HepG2 (cell line): ENCODE measurements around the gene MEGF11. TPM values are rescaled to one million over a fixed set of nuclear protein-coding genes. Genes with fewer than 3 reads are reported as not detected.

Experiments
- AGO2 ChIP-seq: fragments of 200-400 bp; formaldehyde crosslinking; optimal IDR thresholded peaks from 2 replicates; pipeline ENCODE3; 2017; ENCODE audit warnings: mild to moderate bottlenecking, low read depth, low read length, moderate library complexity
- FOXA3 ChIP-seq: IDR thresholded peaks from 2 replicates; pipeline ENCODE4 v1.6.1; 2016; ENCODE audit warnings: missing genetic modification reagents, missing compliant biosample characterization
- FOXC1 ChIP-seq: sonication (generic); formaldehyde crosslinking; IDR thresholded peaks from 2 replicates; pipeline ENCODE4 v1.8.0; 2022; ENCODE audit warnings: mild to moderate bottlenecking, missing genetic modification reagents, borderline replicate concordance
- HES4 ChIP-seq: sonication (generic); formaldehyde crosslinking; IDR thresholded peaks from 2 replicates; pipeline ENCODE4 v1.9.0; 2021; ENCODE audit warnings: mild to moderate bottlenecking, missing genetic modification reagents, borderline replicate concordance
- NFE2L1 ChIP-seq: sonication (generic); formaldehyde crosslinking; IDR thresholded peaks from 2 replicates; pipeline ENCODE4 v1.4.0; 2020; ENCODE audit warnings: missing genetic modification reagents, mild to moderate bottlenecking, borderline replicate concordance
- POLR2AphosphoS5 ChIP-seq: IDR thresholded peaks from 2 replicates; pipeline ENCODE4 v1.6.1; 2012; ENCODE audit warnings: low read depth, low read length
- RBM39 ChIP-seq: fragments of 200-400 bp; formaldehyde crosslinking; IDR thresholded peaks from one replicate; pipeline ENCODE4 v1.6.1; 2018; ENCODE audit warnings: antibody characterized with exemption, mild to moderate bottlenecking, low read depth, low read length; ENCODE audit not compliant: poor library complexity, severe bottlenecking
- SAFB2 ChIP-seq: sonication (generic); formaldehyde crosslinking; IDR thresholded peaks from 2 replicates; pipeline ENCODE4 v1.5.1; 2020; ENCODE audit warnings: missing genetic modification reagents, low read depth, mild to moderate bottlenecking, borderline replicate concordance
- SOX6 ChIP-seq, 2 experiments: fragments of 450-650 bp in 1 of 2; sonication (generic) in 1 of 2; formaldehyde crosslinking in 1 of 2; IDR thresholded peaks; 2 replicates each; pipeline versions ENCODE4 v1.4.0 to v1.6.1; 2017 to 2020; ENCODE audit warnings: antibody characterized with exemption in 1 of 2, mild to moderate bottlenecking in 1 of 2, missing genetic modification reagents in 1 of 2
- TAF15 ChIP-seq: fragments of 200-400 bp; formaldehyde crosslinking; IDR thresholded peaks from one replicate; pipeline ENCODE4 v1.6.1; 2018; ENCODE audit warnings: mild to moderate bottlenecking, low read depth, low read length; ENCODE audit not compliant: poor library complexity, severe bottlenecking
- TBX3 ChIP-seq: fragments of 450-650 bp; IDR thresholded peaks from 2 replicates; pipeline ENCODE4 v1.6.1; 2017; ENCODE audit warnings: antibody characterized with exemption, mild to moderate bottlenecking, inconsistent platforms, borderline replicate concordance
- TGIF2 ChIP-seq: IDR thresholded peaks from 2 replicates; pipeline ENCODE4 v1.6.1; 2016; ENCODE audit warnings: control low read depth, missing compliant biosample characterization
- ZFAT ChIP-seq: sonication (generic); formaldehyde crosslinking; conservative IDR thresholded peaks from 2 replicates; pipeline ENCODE4 v1.8.1; 2023; ENCODE audit warnings: missing genetic modification reagents, inconsistent platforms
- ZNF251 ChIP-seq: sonication (generic); formaldehyde crosslinking; IDR thresholded peaks from 2 replicates; pipeline ENCODE4 v1.9.0; 2021; ENCODE audit warnings: mild to moderate bottlenecking, missing genetic modification reagents
- ZSCAN21 ChIP-seq: sonication (generic); formaldehyde crosslinking; IDR thresholded peaks from 2 replicates; pipeline ENCODE4 v1.8.0; 2022; ENCODE audit warnings: mild to moderate bottlenecking, missing genetic modification reagents, moderate library complexity, borderline replicate concordance
- polyA plus RNA-seq, 8 experiments: library from polyadenylated mRNA; depleted of rRNA in 3 of 8; stranded (reverse) in 7 of 8; unstranded in 1 of 8; fragments of >200 nt; fragmentation: Illumina TruSeq in 4 of 8; extraction: Trizol in 4 of 8; gene quantifications; 2 replicates each; pipeline versions ENCODE4 v1.2.1 to v1.2.3, GENCODE V29; 2011 to 2016; ENCODE audit warnings: low read depth in 4 of 8, missing spikeins in 1 of 8, mixed read lengths in 1 of 8; ENCODE audit not compliant: insufficient read depth in 1 of 8
- total RNA-seq, 5 experiments: library from RNA; depleted of rRNA; stranded (reverse); fragments of >200 nt; fragmentation: Illumina TruSeq; extraction: Trizol; gene quantifications; 2 replicates each; pipeline ENCODE4 v1.2.3, GENCODE V29; 2016; ENCODE audit warnings: low read depth in 1 of 5
- TF ChIP-seq, protein P1 (sequence below): sonication (generic); formaldehyde crosslinking; IDR thresholded peaks from 2 replicates; pipeline ENCODE4 v1.4.0; 2020; ENCODE audit warnings: missing genetic modification reagents
- TF ChIP-seq, protein P2 (sequence below): sonication (generic); formaldehyde crosslinking; IDR thresholded peaks from 2 replicates; pipeline ENCODE4 v1.4.0; 2020; ENCODE audit warnings: mild to moderate bottlenecking, missing genetic modification reagents
- TF ChIP-seq, protein P3 (sequence below): sonication (generic); formaldehyde crosslinking; IDR thresholded peaks from 2 replicates; pipeline ENCODE4 v1.8.0; 2022; ENCODE audit warnings: missing genetic modification reagents, low read depth, mild to moderate bottlenecking, borderline replicate concordance
- TF ChIP-seq, protein P4 (sequence below): sonication (generic); formaldehyde crosslinking; IDR thresholded peaks from 2 replicates; pipeline ENCODE4 v1.8.1; 2023; ENCODE audit warnings: missing genetic modification reagents, inconsistent platforms, borderline replicate concordance
- TF ChIP-seq, protein P5 (sequence below): sonication (generic); formaldehyde crosslinking; IDR thresholded peaks from 2 replicates; pipeline ENCODE4 v1.4.0; 2020; ENCODE audit warnings: missing genetic modification reagents

Gene MEGF11
- total and polyA plus RNA-seq, 2 of the 13 experiments (the other 11 are each of a cell fraction or from before 2014, with no cell fraction given) = not detected

DNA sequence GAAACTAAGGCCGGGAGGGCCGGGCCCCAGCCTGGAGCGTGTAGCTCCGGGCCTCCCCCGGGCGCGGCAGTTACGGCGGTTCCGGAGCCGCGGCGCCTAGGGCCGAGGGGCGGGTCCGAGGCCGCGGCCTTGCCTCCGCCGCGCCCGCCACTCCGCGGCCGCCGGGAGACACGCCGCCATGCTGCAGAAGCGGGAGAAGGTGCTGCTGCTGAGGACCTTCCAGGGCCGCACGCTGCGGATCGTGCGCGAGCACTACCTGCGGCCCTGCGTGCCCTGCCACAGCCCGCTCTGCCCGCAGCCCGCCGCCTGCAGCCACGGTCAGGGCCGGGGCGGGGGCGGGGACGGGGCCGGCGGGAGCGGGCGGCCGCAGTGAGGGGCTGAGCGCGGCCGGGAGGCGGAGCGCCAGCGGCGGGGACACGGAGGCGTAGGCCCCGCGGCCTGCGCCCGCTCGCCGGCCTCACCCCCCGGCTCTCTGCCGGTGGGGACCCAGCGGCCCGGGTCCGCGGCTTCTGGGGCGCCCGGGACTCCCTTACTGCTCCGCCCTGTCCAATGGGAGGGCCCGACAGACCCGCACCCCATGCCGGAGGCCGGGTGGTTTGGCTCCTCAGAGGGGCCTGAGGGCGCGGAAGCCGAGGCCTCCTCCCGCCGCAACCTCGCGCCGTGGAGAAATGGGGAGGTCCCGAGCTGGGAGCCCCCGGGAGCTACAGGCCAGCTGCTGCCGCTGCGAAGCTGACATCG lies 40.0 kb upstream of the MEGF11 start, which contains the start of gene DIS3L (continued):
- TF ChIP-seq, protein P1, sequence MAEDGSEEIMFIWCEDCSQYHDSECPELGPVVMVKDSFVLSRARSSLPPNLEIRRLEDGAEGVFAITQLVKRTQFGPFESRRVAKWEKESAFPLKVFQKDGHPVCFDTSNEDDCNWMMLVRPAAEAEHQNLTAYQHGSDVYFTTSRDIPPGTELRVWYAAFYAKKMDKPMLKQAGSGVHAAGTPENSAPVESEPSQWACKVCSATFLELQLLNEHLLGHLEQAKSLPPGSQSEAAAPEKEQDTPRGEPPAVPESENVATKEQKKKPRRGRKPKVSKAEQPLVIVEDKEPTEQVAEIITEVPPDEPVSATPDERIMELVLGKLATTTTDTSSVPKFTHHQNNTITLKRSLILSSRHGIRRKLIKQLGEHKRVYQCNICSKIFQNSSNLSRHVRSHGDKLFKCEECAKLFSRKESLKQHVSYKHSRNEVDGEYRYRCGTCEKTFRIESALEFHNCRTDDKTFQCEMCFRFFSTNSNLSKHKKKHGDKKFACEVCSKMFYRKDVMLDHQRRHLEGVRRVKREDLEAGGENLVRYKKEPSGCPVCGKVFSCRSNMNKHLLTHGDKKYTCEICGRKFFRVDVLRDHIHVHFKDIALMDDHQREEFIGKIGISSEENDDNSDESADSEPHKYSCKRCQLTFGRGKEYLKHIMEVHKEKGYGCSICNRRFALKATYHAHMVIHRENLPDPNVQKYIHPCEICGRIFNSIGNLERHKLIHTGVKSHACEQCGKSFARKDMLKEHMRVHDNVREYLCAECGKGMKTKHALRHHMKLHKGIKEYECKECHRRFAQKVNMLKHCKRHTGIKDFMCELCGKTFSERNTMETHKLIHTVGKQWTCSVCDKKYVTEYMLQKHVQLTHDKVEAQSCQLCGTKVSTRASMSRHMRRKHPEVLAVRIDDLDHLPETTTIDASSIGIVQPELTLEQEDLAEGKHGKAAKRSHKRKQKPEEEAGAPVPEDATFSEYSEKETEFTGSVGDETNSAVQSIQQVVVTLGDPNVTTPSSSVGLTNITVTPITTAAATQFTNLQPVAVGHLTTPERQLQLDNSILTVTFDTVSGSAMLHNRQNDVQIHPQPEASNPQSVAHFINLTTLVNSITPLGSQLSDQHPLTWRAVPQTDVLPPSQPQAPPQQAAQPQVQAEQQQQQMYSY (CRISPR knock-in tag) = peak; percentile 64; the same call in 1 of the 2 replicates
- peak; percentile 82 for TF ChIP-seq AGO2
- TF ChIP-seq ZNF251 = no peak
- TF ChIP-seq SOX6 (IDR thresholded peaks at IDR 0.05) = no peak
- no peak for TF ChIP-seq SOX6 (CRISPR knock-in tag; IDR thresholded peaks at IDR 0.05)
- 0 out of 2 replicates have a peak, but pooled peaks have one; percentile 26 for TF ChIP-seq SAFB2
- TF ChIP-seq TBX3 = no peak
- TF ChIP-seq, protein P2, sequence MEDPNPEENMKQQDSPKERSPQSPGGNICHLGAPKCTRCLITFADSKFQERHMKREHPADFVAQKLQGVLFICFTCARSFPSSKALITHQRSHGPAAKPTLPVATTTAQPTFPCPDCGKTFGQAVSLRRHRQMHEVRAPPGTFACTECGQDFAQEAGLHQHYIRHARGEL (CRISPR knock-in tag) = no peak
- TF ChIP-seq, protein P3, sequence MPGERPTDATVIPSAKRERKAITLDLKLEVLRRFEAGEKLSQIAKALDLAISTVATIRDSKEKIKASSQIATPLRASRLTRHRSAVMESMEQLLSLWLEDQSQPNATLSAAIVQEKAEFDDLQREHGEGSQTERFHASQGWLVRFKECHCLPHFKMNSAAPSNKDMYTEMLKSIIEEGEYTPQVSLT (CRISPR knock-in tag) = no peak
- TF ChIP-seq RBM39 = no peak
- peak; percentile 17; the same call in 1 of the 2 replicates for TF ChIP-seq FOXA3
- peak; percentile 34; the same call in 1 of the 2 replicates for TF ChIP-seq TGIF2
- TF ChIP-seq ZFAT (CRISPR knock-in tag) = no peak
- TF ChIP-seq POLR2AphosphoS5 = peak; percentile 54
- no peak for TF ChIP-seq FOXC1 (CRISPR knock-in tag)
- peak; percentile 81; the same call in 1 of the 2 replicates for TF ChIP-seq HES4 (CRISPR knock-in tag)
- TF ChIP-seq ZSCAN21 (CRISPR knock-in tag) = 0 out of 2 replicates have a peak, but pooled peaks have one; percentile 62
- TF ChIP-seq TAF15 = no peak
- no peak for TF ChIP-seq NFE2L1 (CRISPR knock-in tag)
- TF ChIP-seq, protein P4, sequence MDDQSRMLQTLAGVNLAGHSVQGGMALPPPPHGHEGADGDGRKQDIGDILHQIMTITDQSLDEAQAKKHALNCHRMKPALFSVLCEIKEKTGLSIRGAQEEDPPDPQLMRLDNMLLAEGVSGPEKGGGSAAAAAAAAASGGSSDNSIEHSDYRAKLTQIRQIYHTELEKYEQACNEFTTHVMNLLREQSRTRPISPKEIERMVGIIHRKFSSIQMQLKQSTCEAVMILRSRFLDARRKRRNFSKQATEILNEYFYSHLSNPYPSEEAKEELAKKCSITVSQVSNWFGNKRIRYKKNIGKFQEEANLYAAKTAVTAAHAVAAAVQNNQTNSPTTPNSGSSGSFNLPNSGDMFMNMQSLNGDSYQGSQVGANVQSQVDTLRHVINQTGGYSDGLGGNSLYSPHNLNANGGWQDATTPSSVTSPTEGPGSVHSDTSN (CRISPR knock-in tag) = 0 out of 2 replicates have a peak, but pooled peaks have one; percentile 24
- TF ChIP-seq, protein P5, sequence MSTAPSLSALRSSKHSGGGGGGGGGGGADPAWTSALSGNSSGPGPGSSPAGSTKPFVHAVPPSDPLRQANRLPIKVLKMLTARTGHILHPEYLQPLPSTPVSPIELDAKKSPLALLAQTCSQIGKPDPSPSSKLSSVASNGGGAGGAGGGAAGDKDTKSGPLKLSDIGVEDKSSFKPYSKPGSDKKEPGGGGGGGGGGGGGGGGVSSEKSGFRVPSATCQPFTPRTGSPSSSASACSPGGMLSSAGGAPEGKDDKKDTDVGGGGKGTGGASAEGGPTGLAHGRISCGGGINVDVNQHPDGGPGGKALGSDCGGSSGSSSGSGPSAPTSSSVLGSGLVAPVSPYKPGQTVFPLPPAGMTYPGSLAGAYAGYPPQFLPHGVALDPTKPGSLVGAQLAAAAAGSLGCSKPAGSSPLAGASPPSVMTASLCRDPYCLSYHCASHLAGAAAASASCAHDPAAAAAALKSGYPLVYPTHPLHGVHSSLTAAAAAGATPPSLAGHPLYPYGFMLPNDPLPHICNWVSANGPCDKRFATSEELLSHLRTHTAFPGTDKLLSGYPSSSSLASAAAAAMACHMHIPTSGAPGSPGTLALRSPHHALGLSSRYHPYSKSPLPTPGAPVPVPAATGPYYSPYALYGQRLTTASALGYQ (CRISPR knock-in tag) = no peak
